GM18499 (cell line): Measurements from ENCODE around the gene ANKRD40CL.
"Not testable (repeated sequence)": the region's sequence is repeated elsewhere in the genome, so short reads cannot be mapped to it uniquely, and the experiment has no call there.

Experiments used
- ATAC-seq: cut with Tn5 transposase; IDR thresholded peaks from one replicate; pipeline ENCODE4 v1.9.1; 2021; ENCODE audit warnings: moderate number of reproducible peaks; ENCODE audit not compliant: insufficient read depth, unreplicated experiment

The ANKRD40CL gene

DNA sequence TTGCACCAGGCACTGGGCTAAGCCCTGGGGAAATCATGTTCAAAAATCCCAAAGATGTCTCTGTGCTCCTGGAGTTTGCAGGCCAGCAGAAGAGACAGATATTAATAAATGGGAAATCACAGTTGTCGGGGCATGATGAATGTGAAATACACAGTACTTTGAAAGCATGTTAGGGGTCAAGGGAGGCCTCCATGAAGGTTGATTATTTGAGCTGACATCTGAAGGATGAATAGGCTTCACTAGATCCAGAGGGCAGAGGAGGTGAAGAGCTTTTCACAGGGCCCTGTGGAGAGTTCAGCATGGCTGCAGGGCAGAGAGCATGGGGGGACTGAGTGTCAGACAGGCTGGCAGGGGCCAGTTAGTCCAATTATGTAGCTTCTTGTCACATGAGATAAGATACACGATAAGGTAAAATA is 2.6 kb downstream of the ANKRD40CL start:
- ATAC-seq = no peak

DNA sequence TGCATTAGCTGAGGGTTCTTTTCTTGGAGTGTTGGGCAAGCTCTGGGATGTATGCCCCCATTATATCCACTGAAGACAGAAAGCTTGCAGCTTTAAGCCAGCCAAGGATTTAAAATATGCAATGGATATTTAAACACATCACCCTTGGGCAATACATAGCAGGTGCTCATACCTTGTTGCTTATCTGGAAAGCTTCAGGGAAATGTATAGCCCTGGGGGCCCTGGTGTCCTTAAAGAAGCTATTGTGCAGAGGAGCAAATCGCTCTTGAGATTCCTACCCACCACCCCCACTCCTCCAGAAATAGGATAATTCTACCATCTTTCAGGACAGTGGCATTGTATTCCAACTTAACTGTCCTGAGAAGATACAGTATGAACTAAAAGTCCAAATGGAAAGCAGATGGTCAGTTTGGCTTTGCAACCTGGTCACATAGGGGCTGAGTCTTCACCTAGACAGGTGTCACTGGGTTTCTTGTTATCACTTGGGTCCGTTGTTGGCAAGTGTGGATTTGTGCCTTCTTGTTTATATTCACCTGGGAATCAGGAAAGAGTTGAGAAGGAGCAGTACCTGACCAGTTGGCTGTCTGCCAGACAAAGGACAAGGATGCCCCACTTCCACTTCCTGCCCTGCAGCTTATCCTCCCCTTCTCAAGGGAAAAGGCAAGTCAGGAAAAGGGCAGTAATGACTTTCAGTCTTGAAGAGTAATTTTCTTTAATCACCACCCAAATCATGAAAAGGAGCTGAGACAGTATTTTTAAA is 3.4 kb downstream of the ANKRD40CL start:
- no peak for ATAC-seq

DNA sequence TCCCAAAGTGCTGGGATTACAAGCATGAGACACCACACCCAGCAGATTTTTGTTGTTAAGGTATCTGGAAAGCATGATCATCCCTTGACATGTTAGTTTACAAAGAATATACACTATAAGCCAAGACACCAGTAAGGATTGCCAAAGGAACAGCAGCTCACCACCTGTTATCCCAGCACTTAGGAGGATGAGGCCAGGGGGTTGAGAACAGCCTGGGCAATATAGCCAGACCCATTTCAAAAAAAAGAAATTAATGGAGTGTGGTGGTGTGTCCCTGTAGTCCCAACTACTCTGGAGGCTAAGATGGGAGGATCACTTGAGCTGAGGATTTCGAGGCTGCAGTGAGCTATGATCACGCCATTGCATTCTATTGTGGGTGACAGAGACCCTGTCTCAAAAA is 5.1 kb downstream of the ANKRD40CL start:
- ATAC-seq = no peak

DNA sequence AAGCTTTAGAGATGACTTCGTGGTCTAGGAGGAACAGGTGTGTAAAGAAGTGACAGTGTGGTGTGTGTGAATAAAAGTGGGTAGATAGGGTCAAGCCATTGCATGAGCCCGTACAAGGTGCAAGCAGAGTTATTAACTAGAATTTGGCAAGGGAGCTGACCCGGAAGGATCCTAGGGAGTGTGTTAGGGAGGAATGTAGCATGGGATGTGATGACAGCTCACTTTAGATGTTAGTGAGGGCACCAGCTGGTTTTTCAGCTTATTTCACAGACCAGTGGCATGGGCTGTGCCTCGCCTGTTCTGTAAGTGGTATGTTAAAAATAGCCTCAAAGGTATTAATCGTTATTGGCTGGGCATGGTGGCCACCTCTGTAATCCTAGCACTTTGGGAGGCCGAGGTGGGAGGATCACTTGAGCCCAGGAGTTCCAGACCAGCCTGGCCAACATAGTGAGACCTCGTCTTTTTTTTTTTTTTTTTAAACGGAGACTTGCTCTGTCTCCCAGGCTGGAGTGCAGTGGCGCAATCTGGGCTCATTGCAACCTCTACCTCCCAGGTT is 8.3 kb downstream of the ANKRD40CL start:
- ATAC-seq = no peak

DNA sequence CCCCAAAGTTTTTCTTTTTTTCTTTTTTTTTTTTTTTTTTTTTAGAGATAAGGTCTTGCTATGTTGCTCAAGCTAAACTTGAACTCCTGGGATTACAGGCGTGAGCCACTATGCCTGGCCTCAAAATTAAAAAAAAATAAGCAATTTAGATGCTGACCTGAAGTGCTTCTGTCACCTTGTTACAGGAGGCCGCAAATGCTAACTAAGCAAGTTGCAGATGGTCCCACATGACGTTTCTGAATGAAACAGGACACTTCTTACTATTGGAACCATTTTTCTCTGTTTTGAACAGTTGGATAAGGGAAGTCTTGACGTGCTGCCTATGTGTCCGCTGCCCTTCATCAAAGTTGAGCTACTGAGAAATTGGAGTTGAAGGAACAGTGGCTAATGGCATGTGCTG is 8.8 kb downstream of the ANKRD40CL start:
- ATAC-seq = no peak

DNA sequence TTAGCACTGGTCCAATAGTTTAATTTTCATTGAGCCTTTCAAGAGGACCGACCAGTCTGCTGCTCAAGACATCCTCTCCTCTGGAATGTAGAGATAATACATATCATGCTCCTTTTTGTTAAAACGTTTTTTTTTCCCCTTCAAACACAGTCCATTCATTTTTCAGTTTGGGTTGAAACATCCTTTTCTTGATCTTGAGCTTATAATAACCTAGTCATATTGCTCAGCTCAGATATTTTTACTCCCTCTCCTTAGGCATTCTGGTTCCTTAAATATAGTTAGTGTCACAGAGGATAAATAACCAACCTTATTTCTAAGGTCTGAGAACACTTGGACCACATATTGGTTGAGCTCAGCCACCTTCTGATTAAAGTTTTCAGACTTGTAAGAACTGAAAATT is 12.8 kb downstream of the ANKRD40CL start:
- ATAC-seq = no peak

DNA sequence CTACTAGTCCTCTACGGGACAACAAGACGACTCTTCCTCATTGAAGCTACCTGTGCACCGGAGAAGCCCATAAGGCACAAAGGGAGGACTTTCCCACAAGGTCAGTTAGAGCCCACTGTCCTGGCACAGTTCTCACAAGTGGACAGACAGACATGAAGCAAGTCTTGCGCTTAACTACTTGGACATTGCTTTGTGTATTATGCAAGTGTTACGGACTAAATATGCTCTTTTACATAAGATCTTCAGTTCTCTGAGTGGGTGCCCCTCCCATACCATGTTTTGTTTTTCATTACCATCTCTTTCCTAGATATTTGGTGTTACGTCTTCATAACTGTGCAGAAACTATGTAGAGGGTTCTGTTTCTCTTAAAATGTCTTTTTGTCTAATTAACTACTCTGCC is 18.1 kb downstream of the ANKRD40CL start:
- no peak for ATAC-seq

DNA sequence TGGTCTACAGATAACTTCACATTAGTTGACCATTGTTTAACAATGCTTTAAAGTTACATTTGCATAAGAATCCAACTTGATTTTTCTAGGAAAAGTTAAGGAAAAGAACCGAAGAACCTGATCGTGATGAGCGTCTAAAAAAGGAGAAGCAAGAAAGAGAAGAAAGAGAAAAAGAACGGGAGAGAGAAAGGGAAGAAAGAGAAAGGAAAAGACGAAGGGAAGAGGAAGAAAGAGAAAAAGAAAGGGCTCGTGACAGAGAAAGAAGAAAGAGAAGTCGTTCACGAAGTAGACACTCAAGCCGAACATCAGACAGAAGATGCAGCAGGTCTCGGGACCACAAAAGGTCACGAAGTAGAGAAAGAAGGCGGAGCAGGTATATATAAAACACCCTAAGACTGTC is 21.7 kb downstream of the ANKRD40CL start:
- ATAC-seq = no peak

DNA sequence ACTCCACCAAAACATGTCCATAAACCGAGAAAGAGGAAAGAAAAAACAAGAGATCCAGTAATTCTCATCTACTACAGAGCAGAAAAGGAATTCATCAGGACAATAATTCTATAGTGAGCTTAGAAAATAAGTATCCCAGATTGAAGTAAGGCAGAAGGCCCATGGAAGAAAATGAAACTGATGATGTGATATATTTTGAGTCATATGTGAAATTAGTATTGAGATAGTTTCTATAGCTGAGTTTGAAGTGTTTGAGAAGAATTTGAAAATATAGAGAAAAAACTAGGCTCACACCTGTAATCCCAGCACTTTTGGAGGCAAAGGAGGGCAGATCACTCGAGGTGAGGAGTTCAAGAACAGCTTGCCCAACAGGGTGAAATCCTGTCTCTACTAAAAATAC is 28.2 kb downstream of the ANKRD40CL start:
- ATAC-seq = no peak

DNA sequence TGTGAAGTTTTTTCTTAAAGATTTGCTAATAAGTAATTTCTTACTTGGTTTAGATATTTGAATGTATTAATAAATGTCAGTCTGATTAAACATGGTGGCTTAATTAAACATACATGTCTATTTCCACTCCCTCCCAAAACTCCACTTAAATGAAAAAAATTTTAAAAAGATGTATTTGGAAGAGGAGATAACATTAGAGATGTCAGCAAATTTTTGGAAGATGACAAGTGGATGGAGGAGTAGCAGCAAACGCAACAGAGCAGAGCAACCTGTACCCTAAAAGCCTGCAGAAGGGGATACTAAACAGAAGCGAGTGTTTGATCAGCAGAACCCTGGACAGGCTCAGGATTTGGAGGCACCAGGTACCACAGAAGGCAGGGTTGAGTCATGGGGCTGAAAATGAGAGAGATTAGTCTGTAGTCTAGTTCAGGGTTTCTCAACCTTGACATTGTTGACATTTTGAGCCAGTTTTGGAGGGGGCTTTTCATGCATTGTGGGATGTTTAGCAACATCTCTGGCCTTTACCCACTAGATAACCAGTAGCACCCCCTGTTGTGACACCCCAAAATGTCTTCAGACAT is 30.1 kb downstream of the ANKRD40CL start:
- ATAC-seq = no peak

DNA sequence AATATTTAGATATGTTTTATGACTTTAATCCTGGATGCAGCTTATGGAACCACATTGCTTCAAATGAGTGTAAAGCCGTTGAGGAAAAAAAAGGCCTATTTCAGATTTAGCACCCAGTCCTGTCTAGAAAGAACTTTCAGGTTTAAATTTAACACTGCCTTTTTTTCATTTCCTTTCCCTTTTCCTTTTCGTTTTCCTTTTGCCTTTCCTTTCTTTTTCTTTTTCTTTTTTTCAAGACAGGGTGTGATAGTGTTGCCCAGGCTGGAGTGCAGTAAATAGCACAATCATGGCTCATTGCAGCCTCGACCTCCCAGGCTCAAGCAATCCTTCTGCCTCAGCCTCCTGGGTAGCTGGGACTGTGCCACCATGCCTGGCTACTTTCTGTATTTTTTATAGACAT is 32.0 kb downstream of the ANKRD40CL start:
- ATAC-seq = no peak

DNA sequence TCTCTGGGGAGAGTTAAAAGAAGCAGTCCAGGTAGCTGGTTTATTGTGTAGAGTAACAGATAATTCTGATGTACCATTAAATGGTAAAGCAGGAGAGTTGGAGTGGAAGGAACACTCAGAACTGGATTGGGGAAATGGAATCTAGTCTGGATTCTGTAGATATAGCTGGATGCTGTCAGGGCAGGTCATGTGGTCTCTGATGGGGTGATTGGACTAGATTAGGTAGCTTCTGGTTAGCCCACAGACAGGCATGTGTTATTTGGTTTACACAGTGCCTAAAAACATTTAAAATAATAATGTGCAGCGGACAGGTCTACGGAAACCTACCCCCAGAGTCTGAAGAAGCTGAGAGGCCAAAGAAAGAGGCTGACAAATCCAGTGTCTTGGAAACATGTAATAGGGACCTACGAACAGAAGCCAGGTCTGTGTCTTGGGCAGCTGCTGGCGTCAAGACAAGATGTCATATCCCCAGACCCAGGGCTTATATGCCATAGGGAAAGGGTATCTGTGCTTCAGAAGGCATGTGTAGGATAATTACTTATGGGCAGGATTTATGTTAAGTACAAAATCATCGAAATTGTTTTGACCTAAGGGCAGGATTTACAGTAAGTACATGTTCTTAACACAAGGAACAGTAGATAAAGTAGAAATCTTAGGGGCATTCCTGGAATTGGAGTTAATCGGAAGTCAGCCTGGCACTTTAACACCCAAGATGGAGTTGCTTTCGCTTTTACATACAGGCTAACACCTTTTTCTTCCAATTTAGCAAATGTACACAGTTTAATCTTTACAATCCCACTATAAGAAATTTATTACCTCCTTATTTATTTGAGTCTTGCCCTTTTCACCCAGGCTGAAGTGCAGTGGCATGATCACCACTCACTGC is 35.5 kb downstream of the ANKRD40CL start:
- ATAC-seq = no peak

DNA sequence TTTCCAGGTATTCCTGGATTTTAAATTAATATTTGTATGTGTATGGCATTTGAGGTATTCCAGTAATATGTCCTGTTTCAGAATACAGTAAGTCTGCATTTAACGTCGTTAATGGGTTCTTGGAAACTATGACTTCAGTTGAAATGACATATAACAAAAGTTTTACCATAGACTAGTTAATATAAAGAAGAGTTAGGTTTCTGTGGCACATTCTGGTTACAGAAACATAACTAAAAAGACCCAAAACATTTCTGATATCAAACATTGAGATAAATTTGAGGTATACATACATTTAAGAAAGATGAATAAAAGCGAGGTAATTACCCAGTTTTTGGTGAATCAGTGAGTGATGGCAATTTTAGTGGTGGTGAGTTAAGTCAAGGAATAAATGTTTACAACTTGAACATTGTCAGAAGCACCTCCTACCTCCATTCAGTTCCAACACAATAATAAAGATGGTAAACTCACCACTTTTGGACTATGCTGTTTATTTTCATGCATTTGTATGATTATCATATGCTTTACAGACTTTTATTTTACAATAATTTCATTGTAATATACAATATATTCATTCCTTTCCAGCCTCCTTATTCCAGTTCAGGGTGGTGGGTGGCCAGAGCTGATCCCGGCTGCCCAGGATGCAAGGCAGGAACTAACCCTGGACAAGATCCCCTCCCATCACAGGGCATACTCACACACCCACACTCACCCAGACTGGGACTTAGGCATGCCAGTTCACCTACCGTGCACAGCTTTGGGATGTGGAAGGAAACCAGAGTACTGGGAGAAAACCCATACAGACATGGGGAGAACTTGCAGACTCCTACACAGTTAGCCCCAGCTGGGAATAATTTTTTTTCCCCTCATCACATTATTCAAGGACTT is 38.2 kb downstream of the ANKRD40CL start:
- ATAC-seq = no peak

DNA sequence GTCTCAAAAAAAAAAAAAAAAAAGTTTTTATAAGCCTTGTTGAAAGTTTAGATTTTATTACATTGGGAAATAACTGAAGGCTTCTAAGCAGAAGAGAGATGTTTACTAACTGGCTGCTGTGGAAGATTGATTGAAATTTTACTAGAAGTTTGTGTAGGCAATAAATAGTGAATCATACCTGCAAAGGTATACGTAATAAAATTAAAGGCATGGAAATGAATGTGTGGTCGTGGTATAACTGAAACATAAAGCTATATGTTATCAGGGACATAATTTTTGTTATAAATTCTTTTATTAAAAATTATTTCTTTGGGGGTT is 39.2 kb downstream of the ANKRD40CL start:
- ATAC-seq = no peak

DNA sequence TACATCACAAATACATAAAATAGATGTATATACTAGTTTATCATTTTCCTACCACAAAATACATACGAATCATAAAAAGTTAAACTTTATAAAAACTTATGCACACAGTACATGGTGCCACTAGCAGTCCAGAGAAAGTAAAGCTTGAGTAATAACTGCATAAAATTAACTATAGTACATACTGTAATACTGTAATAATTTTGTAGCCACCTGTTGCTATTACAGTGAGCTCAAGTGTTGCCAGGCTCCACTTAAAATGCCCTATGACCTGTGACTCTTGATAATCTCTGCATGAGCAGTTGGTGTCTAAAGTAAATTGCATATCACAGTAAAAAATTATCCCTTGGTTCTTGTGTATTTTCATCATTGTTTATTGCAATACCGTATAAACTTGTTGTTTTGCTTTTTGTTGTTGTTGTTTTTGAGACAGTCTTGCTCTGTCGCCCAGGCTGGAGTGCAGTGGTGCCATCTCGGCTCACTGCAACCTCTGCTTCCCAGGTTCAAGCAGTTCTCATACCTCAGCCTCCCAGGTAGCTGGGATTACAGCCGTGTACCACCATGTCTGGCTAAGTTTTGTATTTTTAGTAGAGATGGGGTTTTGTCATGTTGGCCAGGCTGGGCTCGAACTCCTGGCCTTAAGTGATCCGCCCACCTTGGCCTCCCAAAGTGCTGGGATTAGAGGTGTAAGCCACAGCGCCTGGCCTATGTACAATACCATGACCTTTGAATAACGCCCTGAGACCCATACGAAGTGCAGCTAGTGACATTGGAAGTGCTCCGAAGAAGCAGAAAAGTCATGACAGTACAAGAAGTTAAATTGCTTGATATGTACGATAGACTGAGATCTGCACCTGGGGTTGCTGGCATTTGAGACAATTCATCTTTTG is 41.3 kb downstream of the ANKRD40CL start:
- ATAC-seq = no peak

DNA sequence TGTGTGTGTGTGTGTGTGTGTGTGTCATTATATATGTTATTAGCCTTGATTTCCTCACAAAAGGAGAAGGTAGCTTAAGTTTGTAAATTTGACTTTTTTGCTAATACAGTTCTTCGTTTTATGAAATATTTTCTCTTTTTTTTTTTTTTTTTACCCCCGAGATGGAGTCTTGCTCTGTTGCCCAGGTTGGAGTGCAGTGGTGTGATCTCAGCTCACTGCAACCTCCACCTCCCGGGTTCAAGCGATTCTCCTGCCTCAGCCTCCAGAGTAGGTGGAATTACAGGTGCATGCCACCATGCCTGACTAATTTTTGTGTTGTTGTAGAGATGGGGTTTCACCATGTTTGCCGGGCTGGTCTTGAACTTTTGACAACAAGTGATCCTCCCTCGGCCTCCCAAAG is 42.7 kb downstream of the ANKRD40CL start:
- not testable (repeated sequence) for ATAC-seq

DNA sequence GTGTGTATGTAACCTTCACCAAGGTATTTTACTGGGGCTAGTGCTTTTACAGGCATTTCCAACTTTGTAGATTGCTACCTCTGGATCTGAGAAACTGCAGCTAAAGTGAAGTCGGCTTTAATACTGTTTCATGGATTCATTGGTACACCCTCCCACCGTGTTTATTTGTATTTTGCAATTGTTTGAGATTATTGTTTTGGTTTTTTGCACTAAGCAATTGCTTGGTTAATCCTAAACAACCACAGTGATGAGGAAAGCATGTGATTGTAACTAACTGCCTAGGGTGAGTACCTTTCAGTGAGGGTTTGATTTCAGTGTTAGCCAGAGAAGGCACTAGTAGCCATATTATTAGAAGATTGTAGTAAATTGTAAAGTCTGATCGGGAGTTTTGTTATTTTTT is 44.6 kb downstream of the ANKRD40CL start:
- ATAC-seq = no peak

DNA sequence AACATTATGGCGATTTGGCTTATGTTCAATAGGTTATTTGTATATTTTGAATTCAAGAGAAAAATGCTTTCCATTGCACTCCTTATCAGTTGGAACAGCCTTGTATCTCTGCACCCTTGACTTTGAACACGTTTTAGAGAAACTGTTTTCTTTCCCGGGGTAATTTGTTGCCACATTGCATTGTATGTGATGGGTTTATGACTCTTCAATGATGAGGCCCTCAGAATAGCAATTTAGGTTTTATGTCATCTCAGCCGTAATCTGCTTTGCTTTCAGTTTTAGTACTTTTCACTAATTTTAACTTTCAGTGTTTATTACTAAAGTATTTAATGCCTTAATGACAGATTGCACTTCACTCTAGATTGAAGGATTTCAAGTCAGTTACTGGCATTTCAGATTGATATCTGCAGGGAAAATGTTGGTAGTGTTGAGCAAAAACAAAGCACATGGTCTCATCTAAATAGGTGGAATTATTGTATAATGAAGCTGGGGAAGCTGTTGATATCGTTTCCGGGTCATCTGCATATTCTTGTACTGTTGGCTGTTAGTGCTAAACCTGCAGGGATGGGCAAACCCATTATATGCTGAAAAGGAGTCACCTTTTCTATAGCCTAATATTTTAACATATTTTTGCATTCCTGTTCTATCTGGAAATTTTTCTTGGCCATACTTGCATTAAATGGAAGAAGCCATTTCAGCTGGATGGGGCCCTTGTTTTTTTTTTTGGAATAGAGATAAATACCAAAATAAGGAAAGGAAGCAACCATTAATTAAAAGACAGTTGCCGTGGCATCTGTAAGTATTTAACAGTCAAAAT is 45.9 kb downstream of the ANKRD40CL start:
- no peak for ATAC-seq
